Measurements from ENCODE around the gene CAPN2.

CAPN2 gene

DNA sequence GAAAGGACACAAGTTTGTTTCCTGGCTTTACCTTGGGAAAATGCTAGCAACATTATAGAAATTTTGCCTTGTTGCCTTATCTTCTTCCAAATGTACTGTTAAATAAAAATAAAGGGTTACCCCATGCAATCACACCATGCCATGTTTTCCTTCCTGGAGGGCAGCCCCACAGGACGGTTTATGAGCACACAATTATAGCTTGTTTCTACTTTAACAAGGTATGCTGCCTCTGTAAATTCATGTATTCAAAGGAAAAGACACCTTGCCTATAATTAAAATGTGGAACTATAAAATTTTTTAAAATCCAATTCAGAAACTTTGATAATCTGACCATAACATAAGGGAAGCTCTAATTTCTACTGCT is 63.4 kb downstream of the CAPN2 start:
- Histone ChIP-seq H3K4me3 (replicated peaks; ENCODE audit: insufficient read depth, low read length) (no peak overlapping the region), H3K27ac (replicated peaks) (no peak overlapping the region), H3K27me3 (ENCODE audit: insufficient read depth, poor library complexity, severe bottlenecking) (no peaks in the 10 kb centered on the region)
- TF ChIP-seq, protein P1, sequence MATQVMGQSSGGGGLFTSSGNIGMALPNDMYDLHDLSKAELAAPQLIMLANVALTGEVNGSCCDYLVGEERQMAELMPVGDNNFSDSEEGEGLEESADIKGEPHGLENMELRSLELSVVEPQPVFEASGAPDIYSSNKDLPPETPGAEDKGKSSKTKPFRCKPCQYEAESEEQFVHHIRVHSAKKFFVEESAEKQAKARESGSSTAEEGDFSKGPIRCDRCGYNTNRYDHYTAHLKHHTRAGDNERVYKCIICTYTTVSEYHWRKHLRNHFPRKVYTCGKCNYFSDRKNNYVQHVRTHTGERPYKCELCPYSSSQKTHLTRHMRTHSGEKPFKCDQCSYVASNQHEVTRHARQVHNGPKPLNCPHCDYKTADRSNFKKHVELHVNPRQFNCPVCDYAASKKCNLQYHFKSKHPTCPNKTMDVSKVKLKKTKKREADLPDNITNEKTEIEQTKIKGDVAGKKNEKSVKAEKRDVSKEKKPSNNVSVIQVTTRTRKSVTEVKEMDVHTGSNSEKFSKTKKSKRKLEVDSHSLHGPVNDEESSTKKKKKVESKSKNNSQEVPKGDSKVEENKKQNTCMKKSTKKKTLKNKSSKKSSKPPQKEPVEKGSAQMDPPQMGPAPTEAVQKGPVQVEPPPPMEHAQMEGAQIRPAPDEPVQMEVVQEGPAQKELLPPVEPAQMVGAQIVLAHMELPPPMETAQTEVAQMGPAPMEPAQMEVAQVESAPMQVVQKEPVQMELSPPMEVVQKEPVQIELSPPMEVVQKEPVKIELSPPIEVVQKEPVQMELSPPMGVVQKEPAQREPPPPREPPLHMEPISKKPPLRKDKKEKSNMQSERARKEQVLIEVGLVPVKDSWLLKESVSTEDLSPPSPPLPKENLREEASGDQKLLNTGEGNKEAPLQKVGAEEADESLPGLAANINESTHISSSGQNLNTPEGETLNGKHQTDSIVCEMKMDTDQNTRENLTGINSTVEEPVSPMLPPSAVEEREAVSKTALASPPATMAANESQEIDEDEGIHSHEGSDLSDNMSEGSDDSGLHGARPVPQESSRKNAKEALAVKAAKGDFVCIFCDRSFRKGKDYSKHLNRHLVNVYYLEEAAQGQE (IDR thresholded peaks at IDR 0.05; ENCODE audit: insufficient replicate concordance, low read depth) = no peak
- TF ChIP-seq SPI1 (IDR thresholded peaks at IDR 0.05; ENCODE audit: borderline replicate concordance, low read depth) (no peak), POLR2AphosphoS5 (IDR thresholded peaks at IDR 0.05; ENCODE audit: low read depth) (no peak), GABPA (IDR thresholded peaks at IDR 0.05; ENCODE audit: low read depth) (no peak)
- TF ChIP-seq, protein P2, sequence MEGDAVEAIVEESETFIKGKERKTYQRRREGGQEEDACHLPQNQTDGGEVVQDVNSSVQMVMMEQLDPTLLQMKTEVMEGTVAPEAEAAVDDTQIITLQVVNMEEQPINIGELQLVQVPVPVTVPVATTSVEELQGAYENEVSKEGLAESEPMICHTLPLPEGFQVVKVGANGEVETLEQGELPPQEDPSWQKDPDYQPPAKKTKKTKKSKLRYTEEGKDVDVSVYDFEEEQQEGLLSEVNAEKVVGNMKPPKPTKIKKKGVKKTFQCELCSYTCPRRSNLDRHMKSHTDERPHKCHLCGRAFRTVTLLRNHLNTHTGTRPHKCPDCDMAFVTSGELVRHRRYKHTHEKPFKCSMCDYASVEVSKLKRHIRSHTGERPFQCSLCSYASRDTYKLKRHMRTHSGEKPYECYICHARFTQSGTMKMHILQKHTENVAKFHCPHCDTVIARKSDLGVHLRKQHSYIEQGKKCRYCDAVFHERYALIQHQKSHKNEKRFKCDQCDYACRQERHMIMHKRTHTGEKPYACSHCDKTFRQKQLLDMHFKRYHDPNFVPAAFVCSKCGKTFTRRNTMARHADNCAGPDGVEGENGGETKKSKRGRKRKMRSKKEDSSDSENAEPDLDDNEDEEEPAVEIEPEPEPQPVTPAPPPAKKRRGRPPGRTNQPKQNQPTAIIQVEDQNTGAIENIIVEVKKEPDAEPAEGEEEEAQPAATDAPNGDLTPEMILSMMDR (IDR thresholded peaks at IDR 0.05; ENCODE audit: insufficient read depth, low read length) = no peak
- DNase-seq (ENCODE audit: low read depth in 1 of 2, low spot score in 1 of 2) = no peak

DNA sequence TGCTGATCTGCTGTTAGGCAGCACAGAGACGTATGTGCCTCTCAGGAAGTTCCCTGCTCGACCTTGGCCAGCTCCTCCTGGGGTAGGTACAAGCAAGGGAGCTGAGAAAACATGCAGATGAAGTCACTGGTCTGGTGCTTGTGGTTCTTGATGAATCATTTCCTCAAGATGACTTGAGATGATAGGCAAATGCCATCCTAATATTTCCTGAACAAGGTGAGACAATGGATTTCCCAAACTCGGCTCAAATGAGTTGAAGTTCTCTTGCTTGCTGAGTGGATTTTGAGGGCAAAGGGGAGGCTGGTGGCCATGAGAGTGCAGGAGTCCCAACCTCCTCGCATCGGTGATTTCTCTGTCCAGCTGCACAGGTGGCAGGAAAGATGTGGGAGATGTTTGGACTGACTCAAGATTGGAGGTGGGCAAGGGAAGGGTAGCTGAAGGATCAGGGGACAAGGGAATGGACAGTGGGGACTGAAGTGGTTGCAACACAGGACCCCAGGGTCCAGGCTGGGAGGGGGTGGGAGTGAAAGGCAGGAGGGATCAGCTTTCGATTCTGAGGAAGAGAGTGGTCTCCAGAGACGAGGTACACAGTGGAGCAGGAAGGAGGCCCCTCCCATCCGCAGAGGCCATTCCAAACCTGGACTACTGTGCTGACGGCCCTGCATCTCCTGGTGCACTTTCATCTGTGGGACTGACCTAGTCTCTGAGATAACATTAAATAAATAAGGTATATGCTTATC is 63.9 kb downstream of the CAPN2 start:
- DNase-seq (ENCODE audit: low read depth in 1 of 2, low spot score in 1 of 2) = no peak
- no peak overlapping the region for H3K27ac ChIP-seq (replicated peaks)
- H3K27me3 ChIP-seq (ENCODE audit: insufficient read depth, poor library complexity, severe bottlenecking) = no peaks in the 10 kb centered on the region
- TF ChIP-seq SPI1 (IDR thresholded peaks at IDR 0.05; ENCODE audit: borderline replicate concordance, low read depth) (no peak), POLR2AphosphoS5 (IDR thresholded peaks at IDR 0.05; ENCODE audit: low read depth) (no peak), GABPA (IDR thresholded peaks at IDR 0.05; ENCODE audit: low read depth) (no peak)
- TF ChIP-seq, protein P2 (IDR thresholded peaks at IDR 0.05; ENCODE audit: insufficient read depth, low read length) = no peak
- TF ChIP-seq, protein P1 (IDR thresholded peaks at IDR 0.05; ENCODE audit: insufficient replicate concordance, low read depth) = no peak
- no peak overlapping the region for H3K4me3 ChIP-seq (replicated peaks; ENCODE audit: insufficient read depth, low read length)

DNA sequence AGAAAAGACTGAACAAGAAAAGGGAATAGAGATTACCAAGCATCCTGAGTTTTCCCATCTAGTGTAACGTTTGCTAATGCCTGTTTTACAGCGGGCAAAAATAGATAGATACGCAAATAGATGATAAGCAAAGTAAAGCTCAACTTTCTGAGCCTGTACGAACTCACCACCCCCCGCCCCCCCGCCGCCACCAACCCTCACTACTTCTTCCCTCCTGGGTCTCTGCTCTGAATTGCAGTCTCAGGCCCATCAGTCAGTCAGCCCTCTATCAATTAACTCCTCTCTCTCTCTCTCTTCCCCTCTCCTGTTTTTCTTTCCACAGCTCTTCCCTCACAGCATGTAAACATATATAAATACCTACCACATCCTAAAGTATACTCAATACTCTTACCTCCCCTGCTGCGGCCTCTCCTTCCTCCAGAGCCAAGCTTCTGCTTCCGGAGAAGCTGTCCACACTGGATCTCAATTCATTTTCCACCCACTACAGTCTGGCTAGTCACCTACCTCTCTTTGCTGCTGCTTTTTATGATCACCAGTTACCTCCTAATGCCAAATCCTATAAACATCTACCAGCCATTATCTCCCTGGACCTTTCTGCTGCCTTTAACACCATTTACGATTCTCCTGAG is 64.6 kb downstream of the CAPN2 start:
- no peak for DNase-seq (ENCODE audit: low read depth in 1 of 2, low spot score in 1 of 2)
- TF ChIP-seq, protein P2 (IDR thresholded peaks at IDR 0.05; ENCODE audit: insufficient read depth, low read length) = no peak
- TF ChIP-seq SPI1 (IDR thresholded peaks at IDR 0.05; ENCODE audit: borderline replicate concordance, low read depth) = no peak
- TF ChIP-seq, protein P1 (IDR thresholded peaks at IDR 0.05; ENCODE audit: insufficient replicate concordance, low read depth) = no peak
- TF ChIP-seq GABPA (IDR thresholded peaks at IDR 0.05; ENCODE audit: low read depth) = no peak
- no peak for TF ChIP-seq POLR2AphosphoS5 (IDR thresholded peaks at IDR 0.05; ENCODE audit: low read depth)
- Histone ChIP-seq H3K4me3 (replicated peaks; ENCODE audit: insufficient read depth, low read length) (no peak overlapping the region), H3K27ac (replicated peaks) (no peak overlapping the region), H3K27me3 (ENCODE audit: insufficient read depth, poor library complexity, severe bottlenecking) (no peaks in the 10 kb centered on the region)
